Naive thymus-derived CD4-positive, alpha-beta T cell (primary cell): ENCODE data around the gene TBC1D5. TPM values are rescaled to one million over a fixed set of nuclear protein-coding genes. Genes with fewer than 3 reads are reported as not detected.
A peak's percentile ranks its signal among the peaks of the same experiment; 100 is the strongest.
"Not testable (repeated sequence)": the region's sequence is repeated elsewhere in the genome, so short reads cannot be mapped to it uniquely, and the experiment has no call there.

ENCODE experiments used
- ATAC-seq: fragments of 150-1000 bp; cut with Tn5 transposase; 2 replicates; pipeline ENCODE4 v1.10.0; 2021; ENCODE audit warnings: mild to moderate bottlenecking, moderate library complexity
- CTCF ChIA-PET: fragments of 350-600 bp; sonication (Branson Sonifier 250); formaldehyde crosslinking; loops from one replicate; lab custom pipeline; 2021; ENCODE audit warnings: antibody characterized with exemption; lab: Charles Lee
- POLR2A ChIA-PET: fragments of 350-600 bp; sonication (Branson Sonifier 250); formaldehyde crosslinking; loops from one replicate; lab custom pipeline; 2021; ENCODE audit warnings: antibody characterized with exemption, inconsistent platforms; lab: Charles Lee
- DNase-seq, 9 donors: peaks; one replicate each; pipeline versions ENCODE4 v3.0.0 to v3.0.0-alpha.2; 2020 to 2022; ENCODE audit warnings: mixed read lengths in 1 of 9
- H3K27ac ChIP-seq: one replicate; pipeline ENCODE4 v1.7.0; 2013; ENCODE audit warnings: mild to moderate bottlenecking, low read depth, low read length, moderate library complexity
- H3K27me3 ChIP-seq, 2 donors: one replicate each; pipeline ENCODE4 v1.7.0; 2013; ENCODE audit warnings: low read length in 2 of 2, mild to moderate bottlenecking in 2 of 2, moderate library complexity in 2 of 2; ENCODE audit not compliant: control insufficient read depth in 2 of 2, insufficient read depth in 2 of 2
- H3K36me3 ChIP-seq, 3 experiments: 1 replicate in 2 of 3; 2 replicates in 1 of 3; pipeline ENCODE4 v1.7.0; 2013; ENCODE audit warnings: low read length in 3 of 3, mild to moderate bottlenecking in 3 of 3, moderate library complexity in 1 of 3; ENCODE audit not compliant: insufficient read depth in 3 of 3, control insufficient read depth in 2 of 3
- H3K4me1 ChIP-seq, 2 donors: one replicate each; pipeline ENCODE4 v1.7.0; 2013; ENCODE audit warnings: low read length in 2 of 2, mild to moderate bottlenecking in 2 of 2, moderate library complexity in 1 of 2; ENCODE audit not compliant: control insufficient read depth in 2 of 2, insufficient read depth in 2 of 2
- H3K4me3 ChIP-seq: 2 replicates; pipeline ENCODE4 v1.7.0; 2013; ENCODE audit warnings: mild to moderate bottlenecking, low read length
- H3K9me3 ChIP-seq, 3 experiments: 1 replicate in 2 of 3; 2 replicates in 1 of 3; pipeline ENCODE4 v1.7.0; 2013; ENCODE audit warnings: low read length in 3 of 3; ENCODE audit not compliant: control insufficient read depth in 2 of 3
- H3K27ac Mint-ChIP-seq, 9 donors: one replicate each; pipeline ENCODE4 v1.8.0; 2020 to 2022; ENCODE audit warnings: mixed read lengths in 9 of 9, mild to moderate bottlenecking in 8 of 9, moderate library complexity in 5 of 9, inconsistent platforms in 2 of 9
- H3K27me3 Mint-ChIP-seq, 5 donors: one replicate each; pipeline ENCODE4 v1.8.0; 2021 to 2022; ENCODE audit warnings: mixed read lengths in 5 of 5, mild to moderate bottlenecking in 1 of 5
- H3K36me3 Mint-ChIP-seq, 5 donors: one replicate each; pipeline ENCODE4 v1.8.0; 2020 to 2022; ENCODE audit warnings: mixed read lengths in 5 of 5, mild to moderate bottlenecking in 3 of 5, inconsistent platforms in 1 of 5
- H3K4me1 Mint-ChIP-seq, 7 donors: one replicate each; pipeline ENCODE4 v1.8.0; 2020 to 2022; ENCODE audit warnings: mixed read lengths in 7 of 7, mild to moderate bottlenecking in 3 of 7, inconsistent platforms in 1 of 7
- H3K4me3 Mint-ChIP-seq, 10 donors: one replicate each; pipeline ENCODE4 v1.8.0; 2020 to 2022; ENCODE audit warnings: mild to moderate bottlenecking in 10 of 10, mixed read lengths in 10 of 10, moderate library complexity in 6 of 10, inconsistent platforms in 2 of 10
- H3K9me3 Mint-ChIP-seq, 11 donors: one replicate each; pipeline ENCODE4 v1.8.0; 2020 to 2022; ENCODE audit warnings: mixed read lengths in 11 of 11, mild to moderate bottlenecking in 4 of 11, inconsistent platforms in 1 of 11, moderate library complexity in 1 of 11
- intact Hi-C, 2 donors: fragments of 100-400 bp; cut with micrococcal nuclease; formaldehyde crosslinking; loops; one replicate each; pipeline ENCODE4 v1.15.1; 2023
- polyA plus RNA-seq, 2 donors: library from polyadenylated mRNA; unstranded; fragments of 300-500 nt; fragmentation: Illumina TruSeq; gene quantifications; one replicate each; pipeline ENCODE4 v1.2.3, GENCODE V29; 2021
- total RNA-seq, 6 experiments: library from RNA in 5 of 6; stranded (reverse) in 5 of 6; gene quantifications; 1 replicate in 5 of 6; 2 replicates in 1 of 6; pipeline ENCODE4 v1.2.3 and lab custom pipeline; 2021 to 2026

The TBC1D5 gene
- total and polyA plus RNA-seq, 7 experiments from 2014 or later, result 30.5 to 54.0 (median 37.4) TPM

DNA sequence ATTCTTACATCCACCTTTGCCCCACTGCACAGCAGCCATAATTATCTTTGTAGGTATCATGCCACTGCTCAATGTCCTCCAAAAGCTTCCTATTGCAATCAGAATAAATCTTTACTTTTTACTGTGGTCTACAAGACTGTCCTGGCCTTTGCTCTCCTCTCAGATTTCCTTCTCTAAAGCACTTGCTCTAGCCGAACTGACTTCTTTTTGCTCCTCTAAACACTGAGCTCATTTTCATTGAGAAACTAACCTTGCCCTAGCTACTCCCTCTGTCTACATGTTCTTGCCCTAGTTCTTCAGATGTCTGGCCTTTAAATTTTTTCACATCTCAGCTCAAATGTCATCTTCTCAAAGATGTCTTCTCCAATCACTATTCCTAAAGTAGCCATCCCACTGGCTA lies 342.8 kb downstream of the TBC1D5 start:
- no peaks in the 10 kb centered on the region for H3K9me3 ChIP-seq
- Mint-ChIP-seq H3K4me3 (no peak overlapping the region), H3K27me3 (no peaks in the 10 kb centered on the region), H3K9me3 (peaks cover 0 to 3% (median 0%) of the 10 kb centered on the region in 11 donors), H3K27ac (no peak overlapping the region), H3K36me3 (peaks cover 0 to 42% (median 15%) of the 10 kb centered on the region in 5 donors), H3K4me1 (peaks cover 0 to 2% (median 0%) of the 10 kb centered on the region in 7 donors)
- DNase-seq, result no peak
- ChIA-PET POLR2A (no interaction called here), CTCF (interaction anchor here (0.6 to 0.9 kb wide), 2 partner anchors 120 to 799 kb away, joined by 3 to 5 read pairs; no protein-coding TSS in a partner anchor)
- peaks cover 0 to 9% (median 0%) of the 10 kb centered on the region in 3 experiments for H3K36me3 ChIP-seq
- no peaks in the 10 kb centered on the region for H3K4me1 ChIP-seq
- H3K27ac ChIP-seq, result no peak overlapping the region
- intact Hi-C loops, result no loop called here
- no peak for ATAC-seq
- no peaks in the 10 kb centered on the region for H3K27me3 ChIP-seq
- H3K4me3 ChIP-seq, result no peak overlapping the region

DNA sequence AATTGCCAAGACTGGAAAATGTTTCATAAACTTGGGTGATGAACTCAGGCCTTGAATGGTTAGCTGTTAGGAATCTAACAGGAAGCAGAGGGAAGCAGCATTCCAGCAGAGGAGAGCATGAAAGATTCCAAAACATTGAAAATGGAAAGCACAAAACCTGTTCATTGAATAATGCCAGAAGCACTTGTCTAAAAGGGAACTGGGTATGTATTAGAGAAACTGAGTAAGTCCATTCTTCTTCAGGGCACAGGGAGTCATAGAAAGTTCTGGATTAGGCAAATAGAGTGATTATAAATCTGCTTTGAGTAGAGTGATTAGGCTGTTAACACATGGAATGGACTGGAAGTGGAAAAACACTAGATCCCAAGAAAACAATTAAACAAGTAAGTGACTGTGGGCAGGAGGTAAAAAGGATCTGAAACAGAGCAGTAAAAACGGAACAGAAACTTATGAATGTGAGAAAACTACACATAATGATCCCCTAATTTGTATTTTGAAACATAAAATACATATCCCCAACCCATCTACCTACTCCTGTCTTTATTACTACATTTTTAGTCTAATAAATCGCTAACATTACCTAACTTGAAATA lies 343.4 kb downstream of the TBC1D5 start:
- peaks cover 0 to 4% (median 0%) of the 10 kb centered on the region in 3 experiments for H3K36me3 ChIP-seq
- CTCF ChIA-PET, result interaction anchor here (0.9 kb wide), 1 partner anchor 799 kb away, joined by 5 read pairs; no protein-coding TSS in a partner anchor
- H3K27me3 Mint-ChIP-seq, result no peaks in the 10 kb centered on the region
- H3K4me1 ChIP-seq, result no peaks in the 10 kb centered on the region
- POLR2A ChIA-PET, result no interaction called here
- peaks cover 0 to 2% (median 0%) of the 10 kb centered on the region in 7 donors for H3K4me1 Mint-ChIP-seq
- ATAC-seq, result no peak
- H3K36me3 Mint-ChIP-seq, result peaks cover 0 to 42% (median 15%) of the 10 kb centered on the region in 5 donors
- no peak overlapping the region for H3K27ac Mint-ChIP-seq
- no peak for DNase-seq
- no peak overlapping the region for H3K4me3 ChIP-seq
- no peaks in the 10 kb centered on the region for H3K27me3 ChIP-seq
- intact Hi-C loops, result no loop called here
- H3K4me3 Mint-ChIP-seq, result no peak overlapping the region
- H3K9me3 ChIP-seq, result no peaks in the 10 kb centered on the region
- peaks cover 0 to 3% (median 0%) of the 10 kb centered on the region in 11 donors for H3K9me3 Mint-ChIP-seq
- H3K27ac ChIP-seq, result no peak overlapping the region

DNA sequence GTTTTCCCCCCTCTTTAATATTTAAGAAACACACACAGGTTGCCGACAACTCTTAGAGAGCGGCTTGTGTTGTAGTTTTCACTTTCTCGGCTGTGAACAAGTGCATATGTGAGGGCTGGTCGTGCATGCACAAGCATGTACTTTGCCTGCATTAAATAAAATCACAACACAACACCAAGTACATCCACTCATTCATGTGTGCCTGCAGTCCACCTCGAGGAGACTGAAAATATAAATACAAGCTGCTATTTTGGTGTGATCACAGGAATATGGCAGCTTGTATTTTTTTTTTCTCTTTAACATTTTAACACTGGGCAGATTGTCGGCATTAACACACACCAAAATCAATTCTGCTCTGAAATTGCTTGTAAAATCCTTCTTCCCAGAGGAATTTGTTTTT lies 346.4 kb downstream of the TBC1D5 start:
- H3K4me1 Mint-ChIP-seq, result peaks cover 0 to 2% (median 0%) of the 10 kb centered on the region in 7 donors
- ATAC-seq (no peak), DNase-seq (no peak)
- H3K9me3 ChIP-seq, result no peaks in the 10 kb centered on the region
- no peak overlapping the region for H3K27ac ChIP-seq
- H3K4me3 Mint-ChIP-seq, result no peak overlapping the region
- intact Hi-C loops, result no loop called here
- POLR2A ChIA-PET, result no interaction called here
- no peaks in the 10 kb centered on the region for H3K4me1 ChIP-seq
- CTCF ChIA-PET, result no interaction called here
- no peak overlapping the region for H3K4me3 ChIP-seq
- no peak overlapping the region for H3K27ac Mint-ChIP-seq
- peaks cover 0 to 4% (median 0%) of the 10 kb centered on the region in 3 experiments for H3K36me3 ChIP-seq
- H3K27me3 ChIP-seq, result no peaks in the 10 kb centered on the region
- H3K36me3 Mint-ChIP-seq, result peaks cover 13 to 52% (median 41%) of the 10 kb centered on the region in 5 donors
- no peaks in the 10 kb centered on the region for H3K27me3 Mint-ChIP-seq
- peaks cover 0 to 13% (median 5%) of the 10 kb centered on the region in 11 donors for H3K9me3 Mint-ChIP-seq

DNA sequence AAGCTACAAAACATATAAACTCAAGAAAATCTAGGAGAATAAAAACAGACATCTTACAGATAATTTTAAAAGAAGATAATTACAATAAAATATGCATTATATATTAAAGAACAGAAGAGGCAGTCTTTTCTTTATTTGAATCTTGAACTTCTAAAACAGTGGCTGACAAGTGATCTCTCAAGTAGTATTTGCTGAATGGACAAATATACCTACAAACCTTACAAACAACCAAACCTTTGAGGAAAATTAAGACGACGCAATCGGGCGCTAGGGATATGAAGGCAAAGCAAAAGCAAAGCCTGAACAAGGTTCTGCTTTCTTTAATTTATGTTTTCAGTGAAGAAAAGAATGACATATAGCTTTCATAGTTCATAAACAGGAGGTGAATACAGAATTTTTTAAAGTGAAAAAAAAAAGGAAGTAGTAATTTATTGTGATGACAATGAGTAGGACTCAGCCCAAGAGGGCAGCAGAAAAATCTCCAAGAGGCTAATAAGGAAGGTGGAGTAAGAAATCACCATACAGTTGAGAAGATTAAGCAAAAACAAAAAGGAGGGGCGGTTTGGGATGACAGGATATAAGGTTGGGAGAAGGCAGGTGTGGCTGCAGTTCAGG lies 347.8 kb downstream of the TBC1D5 start:
- H3K9me3 Mint-ChIP-seq, result peaks cover 0 to 13% (median 5%) of the 10 kb centered on the region in 11 donors
- H3K27me3 ChIP-seq, result no peaks in the 10 kb centered on the region
- no peak overlapping the region for H3K4me3 ChIP-seq
- CTCF ChIA-PET, result no interaction called here
- ATAC-seq (no peak), DNase-seq (no peak)
- H3K27me3 Mint-ChIP-seq, result no peaks in the 10 kb centered on the region
- H3K27ac ChIP-seq, result no peak overlapping the region
- H3K4me1 ChIP-seq, result no peaks in the 10 kb centered on the region
- no peak overlapping the region for H3K4me3 Mint-ChIP-seq
- intact Hi-C loops, result no loop called here
- H3K27ac Mint-ChIP-seq, result no peak overlapping the region
- POLR2A ChIA-PET, result no interaction called here
- peaks cover 0 to 4% (median 3%) of the 10 kb centered on the region in 3 experiments for H3K36me3 ChIP-seq
- peaks cover 13 to 59% (median 49%) of the 10 kb centered on the region in 5 donors for H3K36me3 Mint-ChIP-seq
- H3K4me1 Mint-ChIP-seq, result peaks cover 0 to 2% (median 0%) of the 10 kb centered on the region in 7 donors
- H3K9me3 ChIP-seq, result no peaks in the 10 kb centered on the region

DNA sequence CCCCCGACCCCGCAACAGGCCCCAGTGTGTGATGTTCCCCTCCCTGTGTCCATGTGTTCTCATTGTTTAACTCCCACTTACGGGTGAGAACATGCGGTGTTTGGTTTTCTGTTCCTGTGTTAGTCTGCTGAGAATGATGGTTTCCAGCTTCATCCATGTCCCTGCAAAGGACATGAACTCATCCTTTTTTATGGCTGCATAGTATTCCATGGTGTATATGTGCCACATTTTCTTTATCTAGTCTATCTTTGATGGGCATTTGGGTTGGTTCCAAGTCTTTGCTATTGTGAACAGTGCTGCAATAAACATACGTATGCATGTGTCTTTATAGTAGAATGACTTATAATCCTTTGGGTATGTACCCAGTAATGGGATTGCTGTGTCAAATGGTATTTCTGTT lies 349.9 kb downstream of the TBC1D5 start:
- H3K9me3 ChIP-seq, H3K4me3 ChIP-seq, ATAC-seq, intact Hi-C loops, POLR2A ChIA-PET, H3K27me3 ChIP-seq, H3K4me1 ChIP-seq, H3K27me3 Mint-ChIP-seq, H3K4me1 Mint-ChIP-seq, H3K4me3 Mint-ChIP-seq, H3K27ac ChIP-seq, CTCF ChIA-PET, DNase-seq, H3K36me3 ChIP-seq: not testable (repeated sequence)
- peak overlapping the region in 1 of 9 donors; percentile 52 for H3K27ac Mint-ChIP-seq
- peaks cover 17 to 65% (median 52%) of the 10 kb centered on the region in 5 donors for H3K36me3 Mint-ChIP-seq
- H3K9me3 Mint-ChIP-seq, result peaks cover 0 to 13% (median 5%) of the 10 kb centered on the region in 11 donors

DNA sequence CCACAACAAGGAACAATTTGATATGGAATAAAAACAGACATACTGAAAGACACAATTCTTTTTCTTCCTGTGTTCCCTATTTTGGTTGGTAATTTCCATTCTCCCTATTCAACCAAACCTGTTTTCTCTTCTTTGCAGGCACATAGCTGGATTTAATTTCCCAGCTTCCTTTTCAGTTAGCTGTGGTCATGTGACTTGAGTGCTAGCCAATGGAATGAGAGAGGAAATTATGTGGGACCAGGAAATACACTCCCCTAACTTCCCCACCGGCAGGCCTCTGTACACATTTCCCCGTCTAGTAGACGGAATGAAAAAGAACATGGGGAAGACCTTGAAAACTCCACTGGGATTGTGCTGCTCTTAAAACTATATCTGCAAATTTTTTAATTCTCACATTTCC lies 351.6 kb downstream of the TBC1D5 start:
- Mint-ChIP-seq H3K9me3 (peaks cover 0 to 13% (median 5%) of the 10 kb centered on the region in 11 donors), H3K4me3 (no peak overlapping the region), H3K27me3 (no peaks in the 10 kb centered on the region), H3K36me3 (peaks cover 17 to 70% (median 52%) of the 10 kb centered on the region in 5 donors), H3K27ac (no peak overlapping the region), H3K4me1 (peaks cover 0 to 2% (median 0%) of the 10 kb centered on the region in 7 donors)
- Histone ChIP-seq H3K27me3 (no peaks in the 10 kb centered on the region), H3K36me3 (peaks cover 0 to 3% (median 0%) of the 10 kb centered on the region in 3 experiments), H3K4me3 (no peak overlapping the region), H3K27ac (no peak overlapping the region), H3K4me1 (no peaks in the 10 kb centered on the region), H3K9me3 (no peaks in the 10 kb centered on the region)
- POLR2A ChIA-PET, result no interaction called here
- CTCF ChIA-PET, result interaction anchor here (0.5 kb wide), 1 partner anchor 448 kb away, joined by 3 read pairs; no protein-coding TSS in a partner anchor
- intact Hi-C loops, result no loop called here
- ATAC-seq (no peak), DNase-seq (no peak)
